Measurements from ENCODE around the gene RABEP2. TPM values are rescaled to one million over a fixed set of nuclear protein-coding genes. Genes with fewer than 3 reads are reported as not detected.
A peak's percentile ranks its signal among the peaks of the same experiment; 100 is the strongest.
"Not testable (repeated sequence)": the region's sequence is repeated elsewhere in the genome, so short reads cannot be mapped to it uniquely, and the experiment has no call there.

RABEP2 gene
- total and polyA plus RNA-seq, 2 donors = 12.6 to 21.2 TPM

GRCh38 chr16:28958216-28958615, 33.2 kb upstream of the RABEP2 start:
- no peak overlapping the region for H3K4me3 ChIP-seq (ENCODE audit: low read length in 2 of 2)
- H3K27me3 ChIP-seq (ENCODE audit: control insufficient read depth in 2 of 2, insufficient read depth in 1 of 2, low read length in 1 of 2) = no peaks in the 10 kb centered on the region
- H3K9me3 ChIP-seq (ENCODE audit: control insufficient read depth in 2 of 2, insufficient read depth in 1 of 2, low read length in 1 of 2) = no peaks in the 10 kb centered on the region
- no peak for DNase-seq (ENCODE audit: low read depth in 6 of 9, low spot score in 9 of 9)
- peaks cover 82 to 93% of the 10 kb centered on the region in 2 donors for H3K36me3 ChIP-seq (ENCODE audit: control insufficient read depth in 2 of 2, insufficient read depth in 2 of 2, low read length in 1 of 2)
- H3K27ac ChIP-seq (ENCODE audit: low read depth in 1 of 2, low read length in 1 of 2) = no peak overlapping the region
- H3K4me1 ChIP-seq (ENCODE audit: control insufficient read depth in 2 of 2, insufficient read depth in 2 of 2, low read length in 2 of 2) = peaks cover 0 to 3% of the 10 kb centered on the region in 2 donors
- 97% methylated on average over 9 of the region's 9 CpGs for WGBS

DNA sequence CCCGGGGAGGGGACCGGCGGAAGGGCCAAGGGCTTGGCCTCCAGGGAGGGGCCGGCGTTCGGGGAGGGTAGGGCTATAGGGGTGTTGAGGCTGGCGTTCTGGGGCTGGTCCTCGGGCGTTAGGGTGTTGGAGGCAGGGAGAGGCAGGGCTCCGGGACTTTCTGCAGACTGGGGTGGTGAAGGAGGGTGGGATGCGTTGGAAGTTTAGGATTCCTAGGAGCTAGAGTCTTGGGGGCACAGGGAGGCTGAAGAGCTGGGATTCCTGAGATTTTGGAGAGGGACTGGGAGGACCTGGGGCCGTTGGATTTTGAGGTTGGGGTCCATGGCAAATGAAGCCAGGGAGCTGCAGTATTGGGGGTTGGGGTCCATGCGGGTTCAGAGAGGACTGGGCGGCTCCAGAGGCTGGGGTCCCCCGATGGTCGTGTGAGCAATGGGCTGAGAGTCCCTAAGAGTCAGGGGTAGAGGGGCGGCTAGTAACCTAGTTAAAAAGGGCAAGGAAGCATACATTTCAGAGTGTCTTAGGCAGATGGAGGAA, 26.4 kb upstream of the RABEP2 start:
- no peak overlapping the region for H3K27ac ChIP-seq (ENCODE audit: low read depth in 1 of 2, low read length in 1 of 2)

DNA sequence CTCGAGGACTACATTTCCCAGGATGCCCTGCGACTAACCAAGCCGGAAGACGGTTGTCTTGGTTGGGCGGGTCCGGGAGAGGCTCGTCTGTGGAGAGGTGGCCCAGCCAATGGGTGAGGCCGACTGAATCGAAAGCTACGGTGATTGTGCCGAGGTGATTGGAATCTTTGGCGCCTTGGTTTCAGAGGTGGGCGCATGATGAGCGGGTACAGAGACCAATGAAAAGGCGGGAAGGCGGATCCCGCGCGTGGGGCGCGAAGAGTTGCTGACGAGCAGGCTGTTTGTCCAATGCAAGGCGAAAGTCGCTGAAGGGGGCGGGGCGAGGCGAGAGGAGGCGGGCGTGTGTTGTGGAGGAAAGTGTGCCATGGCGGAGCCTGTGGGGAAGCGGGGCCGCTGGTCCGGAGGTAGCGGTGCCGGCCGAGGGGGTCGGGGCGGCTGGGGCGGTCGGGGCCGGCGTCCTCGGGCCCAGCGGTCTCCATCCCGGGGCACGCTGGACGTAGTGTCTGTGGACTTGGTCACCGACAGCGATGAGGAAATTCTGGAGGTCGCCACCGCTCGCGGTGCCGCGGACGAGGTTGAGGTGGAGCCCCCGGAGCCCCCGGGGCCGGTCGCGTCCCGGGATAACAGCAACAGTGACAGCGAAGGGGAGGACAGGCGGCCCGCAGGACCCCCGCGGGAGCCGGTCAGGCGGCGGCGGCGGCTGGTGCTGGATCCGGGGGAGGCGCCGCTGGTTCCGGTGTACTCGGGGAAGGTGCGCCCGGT, 25.8 kb upstream of the RABEP2 start, which contains the start of gene NFATC2IP:
NFATC2IP (plus strand) TSS at position 290 of the 762 bp plus-strand sequence; CDS start at position 365, 75 bp downstream.
- peaks cover 28 to 37% of the 10 kb centered on the region in 2 donors for H3K36me3 ChIP-seq (ENCODE audit: control insufficient read depth in 2 of 2, insufficient read depth in 2 of 2, low read length in 1 of 2)
- no peaks in the 10 kb centered on the region for H3K9me3 ChIP-seq (ENCODE audit: control insufficient read depth in 2 of 2, insufficient read depth in 1 of 2, low read length in 1 of 2)
- peak within 1 kb of the TSS; percentile 85 to 86 for H3K4me3 ChIP-seq (ENCODE audit: low read length in 2 of 2)
- under 1% methylated on average over 79 of the region's 79 CpGs for WGBS
- H3K27ac ChIP-seq (ENCODE audit: low read depth in 1 of 2, low read length in 1 of 2) = peak within 1 kb of the TSS; percentile 68 to 76
- DNase-seq (ENCODE audit: low read depth in 6 of 9, low spot score in 9 of 9) = peak; percentile 99 to 100 (median 100)
- peaks cover 14 to 31% of the 10 kb centered on the region in 2 donors for H3K4me1 ChIP-seq (ENCODE audit: control insufficient read depth in 2 of 2, insufficient read depth in 2 of 2, low read length in 2 of 2)
- no peaks in the 10 kb centered on the region for H3K27me3 ChIP-seq (ENCODE audit: control insufficient read depth in 2 of 2, insufficient read depth in 1 of 2, low read length in 1 of 2)

More for the DNA sequence above, 26.4 kb upstream of the RABEP2 start:
- H3K9me3 ChIP-seq (ENCODE audit: control insufficient read depth in 2 of 2, insufficient read depth in 1 of 2, low read length in 1 of 2) = no peaks in the 10 kb centered on the region
- whole genome bisulfite sequencing = 4% methylated on average over 17 of the region's 17 CpGs
- DNase-seq (ENCODE audit: low read depth in 6 of 9, low spot score in 9 of 9) = peak in 1 of 9 donors; percentile 42
- peak overlapping the region; percentile 85 to 86 for H3K4me3 ChIP-seq (ENCODE audit: low read length in 2 of 2)
- H3K27me3 ChIP-seq (ENCODE audit: control insufficient read depth in 2 of 2, insufficient read depth in 1 of 2, low read length in 1 of 2) = no peaks in the 10 kb centered on the region
- peaks cover 14 to 29% of the 10 kb centered on the region in 2 donors for H3K4me1 ChIP-seq (ENCODE audit: control insufficient read depth in 2 of 2, insufficient read depth in 2 of 2, low read length in 2 of 2)
- peaks cover 34 to 44% of the 10 kb centered on the region in 2 donors for H3K36me3 ChIP-seq (ENCODE audit: control insufficient read depth in 2 of 2, insufficient read depth in 2 of 2, low read length in 1 of 2)

- H3K27me3 ChIP-seq (ENCODE audit: control insufficient read depth in 2 of 2, insufficient read depth in 1 of 2, low read length in 1 of 2) = no peaks in the 10 kb centered on the region
- H3K27ac ChIP-seq (ENCODE audit: low read depth in 1 of 2, low read length in 1 of 2) = no peak overlapping the region
- H3K9me3 ChIP-seq (ENCODE audit: control insufficient read depth in 2 of 2, insufficient read depth in 1 of 2, low read length in 1 of 2) = peaks cover 0 to 3% of the 10 kb centered on the region in 2 donors
- peaks cover 4 to 26% of the 10 kb centered on the region in 2 donors for H3K4me1 ChIP-seq (ENCODE audit: control insufficient read depth in 2 of 2, insufficient read depth in 2 of 2, low read length in 2 of 2)
- 97% methylated on average over 4 of the region's 4 CpGs for WGBS
- no peak for DNase-seq (ENCODE audit: low read depth in 6 of 9, low spot score in 9 of 9)
- H3K4me3 ChIP-seq (ENCODE audit: low read length in 2 of 2) = no peak overlapping the region
- no peaks in the 10 kb centered on the region for H3K36me3 ChIP-seq (ENCODE audit: control insufficient read depth in 2 of 2, insufficient read depth in 2 of 2, low read length in 1 of 2)
These were observed 21.6 kb upstream of the RABEP2 start for GRCh38 chr16:28946681-28947080.

- no peaks in the 10 kb centered on the region for H3K27me3 ChIP-seq (ENCODE audit: control insufficient read depth in 2 of 2, insufficient read depth in 1 of 2, low read length in 1 of 2)
- peaks cover 0 to 3% of the 10 kb centered on the region in 2 donors for H3K9me3 ChIP-seq (ENCODE audit: control insufficient read depth in 2 of 2, insufficient read depth in 1 of 2, low read length in 1 of 2)
- H3K36me3 ChIP-seq (ENCODE audit: control insufficient read depth in 2 of 2, insufficient read depth in 2 of 2, low read length in 1 of 2) = no peaks in the 10 kb centered on the region
- peaks cover 2 to 16% of the 10 kb centered on the region in 2 donors for H3K4me1 ChIP-seq (ENCODE audit: control insufficient read depth in 2 of 2, insufficient read depth in 2 of 2, low read length in 2 of 2)
- DNase-seq (ENCODE audit: low read depth in 6 of 9, low spot score in 9 of 9) = no peak
- H3K4me3 ChIP-seq (ENCODE audit: low read length in 2 of 2) = no peak overlapping the region
- no peak overlapping the region for H3K27ac ChIP-seq (ENCODE audit: low read depth in 1 of 2, low read length in 1 of 2)
These were observed 18.2 kb upstream of the RABEP2 start for GRCh38 chr16:28943281-28943680.

DNA sequence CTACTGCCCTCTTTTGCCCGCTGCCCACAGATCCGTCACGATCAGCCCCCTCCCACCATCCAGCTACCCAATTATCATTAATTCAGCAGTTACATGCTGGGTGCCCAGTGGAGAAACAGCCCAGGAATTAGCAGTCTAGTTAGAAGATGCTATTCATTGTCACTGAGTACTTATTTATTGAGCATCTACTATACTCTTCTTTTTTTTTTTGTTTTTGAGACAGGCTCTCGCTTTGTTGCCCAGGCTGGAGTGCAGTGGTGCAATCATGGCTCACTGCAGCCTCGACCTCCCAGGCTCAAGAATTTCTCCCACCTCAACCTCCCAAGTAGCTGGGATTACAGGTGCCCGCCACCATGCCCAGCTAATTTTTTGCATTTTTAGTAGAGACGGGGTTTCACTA, 14.8 kb upstream of the RABEP2 start:
- H3K36me3 ChIP-seq (ENCODE audit: control insufficient read depth in 2 of 2, insufficient read depth in 2 of 2, low read length in 1 of 2); DNase-seq (ENCODE audit: low read depth in 6 of 9, low spot score in 9 of 9); H3K9me3 ChIP-seq (ENCODE audit: control insufficient read depth in 2 of 2, insufficient read depth in 1 of 2, low read length in 1 of 2); H3K27ac ChIP-seq (ENCODE audit: low read depth in 1 of 2, low read length in 1 of 2); H3K27me3 ChIP-seq (ENCODE audit: control insufficient read depth in 2 of 2, insufficient read depth in 1 of 2, low read length in 1 of 2); H3K4me3 ChIP-seq (ENCODE audit: low read length in 2 of 2): not testable (repeated sequence)
- peaks cover 0 to 19% of the 10 kb centered on the region in 2 donors for H3K4me1 ChIP-seq (ENCODE audit: control insufficient read depth in 2 of 2, insufficient read depth in 2 of 2, low read length in 2 of 2)
- 94% methylated on average over 7 of the region's 7 CpGs for WGBS

- H3K27me3 ChIP-seq (ENCODE audit: control insufficient read depth in 2 of 2, insufficient read depth in 1 of 2, low read length in 1 of 2) = no peaks in the 10 kb centered on the region
- H3K4me1 ChIP-seq (ENCODE audit: control insufficient read depth in 2 of 2, insufficient read depth in 2 of 2, low read length in 2 of 2) = peaks cover 0 to 19% of the 10 kb centered on the region in 2 donors
- 97% methylated on average over 7 of the region's 7 CpGs for WGBS
- no peaks in the 10 kb centered on the region for H3K36me3 ChIP-seq (ENCODE audit: control insufficient read depth in 2 of 2, insufficient read depth in 2 of 2, low read length in 1 of 2)
- no peak for DNase-seq (ENCODE audit: low read depth in 6 of 9, low spot score in 9 of 9)
- H3K9me3 ChIP-seq (ENCODE audit: control insufficient read depth in 2 of 2, insufficient read depth in 1 of 2, low read length in 1 of 2) = peaks cover 0 to 7% of the 10 kb centered on the region in 2 donors
- no peak overlapping the region for H3K4me3 ChIP-seq (ENCODE audit: low read length in 2 of 2)
- H3K27ac ChIP-seq (ENCODE audit: low read depth in 1 of 2, low read length in 1 of 2) = no peak overlapping the region
These were observed 13.7 kb upstream of the RABEP2 start for GRCh38 chr16:28938721-28939120.

- Histone ChIP-seq H3K27me3 (ENCODE audit: control insufficient read depth in 2 of 2, insufficient read depth in 1 of 2, low read length in 1 of 2) (no peaks in the 10 kb centered on the region), H3K9me3 (ENCODE audit: control insufficient read depth in 2 of 2, insufficient read depth in 1 of 2, low read length in 1 of 2) (peaks cover 0 to 5% of the 10 kb centered on the region in 2 donors), H3K4me3 (ENCODE audit: low read length in 2 of 2) (no peak overlapping the region), H3K27ac (ENCODE audit: low read depth in 1 of 2, low read length in 1 of 2) (no peak overlapping the region), H3K36me3 (ENCODE audit: control insufficient read depth in 2 of 2, insufficient read depth in 2 of 2, low read length in 1 of 2) (no peaks in the 10 kb centered on the region), H3K4me1 (ENCODE audit: control insufficient read depth in 2 of 2, insufficient read depth in 2 of 2, low read length in 2 of 2) (peaks cover 0 to 26% of the 10 kb centered on the region in 2 donors)
- 89% methylated on average over 14 of the region's 14 CpGs for WGBS
- DNase-seq (ENCODE audit: low read depth in 6 of 9, low spot score in 9 of 9) = no peak
These were observed 12.3 kb upstream of the RABEP2 start for GRCh38 chr16:28937222-28937876.

- WGBS = 74% methylated on average over 26 of the region's 26 CpGs
- no peaks in the 10 kb centered on the region for H3K27me3 ChIP-seq (ENCODE audit: control insufficient read depth in 2 of 2, insufficient read depth in 1 of 2, low read length in 1 of 2)
- DNase-seq (ENCODE audit: low read depth in 6 of 9, low spot score in 9 of 9) = no peak
- H3K27ac ChIP-seq (ENCODE audit: low read depth in 1 of 2, low read length in 1 of 2) = no peak overlapping the region
- no peak overlapping the region for H3K4me3 ChIP-seq (ENCODE audit: low read length in 2 of 2)
- peaks cover 0 to 5% of the 10 kb centered on the region in 2 donors for H3K9me3 ChIP-seq (ENCODE audit: control insufficient read depth in 2 of 2, insufficient read depth in 1 of 2, low read length in 1 of 2)
- H3K36me3 ChIP-seq (ENCODE audit: control insufficient read depth in 2 of 2, insufficient read depth in 2 of 2, low read length in 1 of 2) = no peaks in the 10 kb centered on the region
- peaks cover 0 to 32% of the 10 kb centered on the region in 2 donors for H3K4me1 ChIP-seq (ENCODE audit: control insufficient read depth in 2 of 2, insufficient read depth in 2 of 2, low read length in 2 of 2)
These were observed 11.7 kb upstream of the RABEP2 start for GRCh38 chr16:28936784-28937155.
